22Rv1 (cell line): ENCODE data around the gene DENND6B.

Experiments used
- H3K27ac ChIP-seq: fragments of 450-650 bp; 2 replicates; pipeline ENCODE4 v1.5.1; 2017
- ZFX ChIP-seq: fragments of 450-650 bp; IDR thresholded peaks from 2 replicates; pipeline ENCODE4 v1.6.1; 2017; ENCODE audit warnings: antibody characterized with exemption, borderline replicate concordance
- TF ChIP-seq, protein P1 (sequence below): fragments of 450-650 bp; IDR thresholded peaks from 2 replicates; pipeline ENCODE4 v1.5.1; 2017; ENCODE audit warnings: mild to moderate bottlenecking

The DENND6B gene

DNA sequence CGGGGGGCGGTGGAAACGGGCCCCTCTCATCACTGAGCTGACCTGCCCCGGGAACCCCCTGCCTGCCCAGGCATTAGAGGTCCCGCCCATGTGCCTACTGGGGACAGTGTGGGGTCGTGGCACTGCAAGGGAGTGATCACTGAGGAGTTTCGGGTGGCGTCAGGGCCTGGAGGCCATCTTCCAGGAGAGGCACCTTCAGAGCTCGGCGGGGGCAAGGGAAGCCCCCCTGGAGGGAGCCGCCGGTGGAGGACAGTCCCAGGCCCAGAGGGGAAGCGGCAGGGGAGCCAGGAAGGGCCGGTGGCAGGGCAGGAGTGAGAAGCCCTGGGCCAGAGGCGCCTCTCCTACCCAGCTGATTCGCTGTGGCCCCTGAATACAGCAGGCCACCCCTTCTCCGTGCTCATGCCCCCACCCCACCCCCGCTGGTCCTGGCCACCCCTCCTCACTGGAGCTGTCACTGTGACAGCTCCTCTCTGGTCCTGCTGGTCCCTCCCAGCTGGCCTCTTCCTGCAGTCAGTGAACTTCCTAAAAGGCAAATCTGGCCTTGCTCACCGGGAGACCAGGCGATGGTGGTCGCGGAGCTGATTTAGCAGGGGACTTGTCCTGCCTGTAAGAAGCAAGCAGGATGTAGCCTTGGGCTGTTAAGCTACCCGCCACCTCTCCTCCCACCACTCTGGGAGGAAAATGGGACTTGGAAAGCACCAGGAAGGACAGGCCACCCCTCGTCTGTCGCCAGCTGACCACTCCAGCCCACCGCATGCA lies 54.6 kb downstream of the DENND6B start:
- peak overlapping the region; percentile 97 for H3K27ac ChIP-seq
- TF ChIP-seq, protein P1, sequence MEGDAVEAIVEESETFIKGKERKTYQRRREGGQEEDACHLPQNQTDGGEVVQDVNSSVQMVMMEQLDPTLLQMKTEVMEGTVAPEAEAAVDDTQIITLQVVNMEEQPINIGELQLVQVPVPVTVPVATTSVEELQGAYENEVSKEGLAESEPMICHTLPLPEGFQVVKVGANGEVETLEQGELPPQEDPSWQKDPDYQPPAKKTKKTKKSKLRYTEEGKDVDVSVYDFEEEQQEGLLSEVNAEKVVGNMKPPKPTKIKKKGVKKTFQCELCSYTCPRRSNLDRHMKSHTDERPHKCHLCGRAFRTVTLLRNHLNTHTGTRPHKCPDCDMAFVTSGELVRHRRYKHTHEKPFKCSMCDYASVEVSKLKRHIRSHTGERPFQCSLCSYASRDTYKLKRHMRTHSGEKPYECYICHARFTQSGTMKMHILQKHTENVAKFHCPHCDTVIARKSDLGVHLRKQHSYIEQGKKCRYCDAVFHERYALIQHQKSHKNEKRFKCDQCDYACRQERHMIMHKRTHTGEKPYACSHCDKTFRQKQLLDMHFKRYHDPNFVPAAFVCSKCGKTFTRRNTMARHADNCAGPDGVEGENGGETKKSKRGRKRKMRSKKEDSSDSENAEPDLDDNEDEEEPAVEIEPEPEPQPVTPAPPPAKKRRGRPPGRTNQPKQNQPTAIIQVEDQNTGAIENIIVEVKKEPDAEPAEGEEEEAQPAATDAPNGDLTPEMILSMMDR: no peak
- TF ChIP-seq ZFX: no peak

DNA sequence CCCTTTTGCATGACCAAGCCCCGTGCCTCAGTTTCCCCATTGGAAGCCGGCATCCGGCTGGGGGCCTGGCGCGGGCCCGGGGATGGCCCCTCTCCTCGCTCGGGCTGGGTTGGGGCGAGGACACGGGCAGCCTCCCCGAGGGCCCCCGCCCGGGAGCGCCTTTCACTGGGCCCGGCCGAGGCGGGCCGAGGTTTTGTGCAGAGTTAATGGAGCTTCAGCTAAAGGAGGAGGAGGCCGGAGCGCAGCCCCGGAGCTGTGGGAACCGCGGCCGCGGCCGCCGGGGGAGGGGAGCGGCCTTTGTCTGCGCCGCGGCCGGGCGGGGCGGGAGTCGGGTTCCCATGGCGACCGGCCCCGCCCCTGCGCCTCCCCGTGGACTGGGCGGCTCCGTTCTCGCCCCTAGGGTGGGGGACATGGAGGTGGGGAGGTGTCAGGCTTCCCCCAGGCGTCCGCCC lies 55.3 kb downstream of the DENND6B start:
- TF ChIP-seq, protein P1: peak; percentile 28
- TF ChIP-seq ZFX: no peak
- H3K27ac ChIP-seq: peak overlapping the region; percentile 97

DNA sequence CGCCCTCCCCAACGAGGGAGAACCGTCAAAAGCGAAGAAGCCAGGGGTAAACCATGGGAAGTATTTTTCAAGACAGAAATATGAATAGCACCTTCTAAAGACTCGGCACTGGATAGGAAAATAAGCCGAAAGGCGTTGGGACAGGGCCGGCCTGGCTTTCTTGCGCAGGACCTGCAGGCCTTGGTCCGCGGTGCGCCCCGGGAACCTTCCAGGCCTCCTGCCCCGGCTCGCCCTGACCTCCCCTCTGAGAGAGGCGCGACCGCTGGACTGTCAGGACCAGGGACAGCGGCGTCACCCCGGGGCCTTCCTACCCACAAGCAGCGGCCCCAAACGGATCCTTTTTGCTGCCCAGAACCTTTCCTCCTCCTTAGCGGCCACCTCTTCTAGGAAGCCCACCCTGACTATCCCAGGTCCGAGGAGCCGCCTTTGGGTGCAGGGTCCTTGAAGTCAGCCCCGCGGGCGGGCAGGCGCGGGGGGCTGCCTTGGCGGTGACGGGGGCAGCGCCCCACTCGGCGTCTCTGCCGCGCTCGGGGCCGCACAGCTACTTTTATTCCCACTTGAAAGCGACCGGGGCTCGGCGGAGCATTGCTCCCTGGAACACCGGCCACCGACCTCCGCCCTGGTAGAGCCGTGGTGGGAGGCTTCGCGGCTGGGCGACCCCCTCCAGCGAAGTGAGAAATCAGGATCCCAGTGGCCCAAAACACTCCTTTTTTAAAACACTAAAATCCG lies 56.0 kb downstream of the DENND6B start:
- TF ChIP-seq ZFX: no peak
- TF ChIP-seq, protein P1: no peak
- H3K27ac ChIP-seq: peak overlapping the region; percentile 97

DNA sequence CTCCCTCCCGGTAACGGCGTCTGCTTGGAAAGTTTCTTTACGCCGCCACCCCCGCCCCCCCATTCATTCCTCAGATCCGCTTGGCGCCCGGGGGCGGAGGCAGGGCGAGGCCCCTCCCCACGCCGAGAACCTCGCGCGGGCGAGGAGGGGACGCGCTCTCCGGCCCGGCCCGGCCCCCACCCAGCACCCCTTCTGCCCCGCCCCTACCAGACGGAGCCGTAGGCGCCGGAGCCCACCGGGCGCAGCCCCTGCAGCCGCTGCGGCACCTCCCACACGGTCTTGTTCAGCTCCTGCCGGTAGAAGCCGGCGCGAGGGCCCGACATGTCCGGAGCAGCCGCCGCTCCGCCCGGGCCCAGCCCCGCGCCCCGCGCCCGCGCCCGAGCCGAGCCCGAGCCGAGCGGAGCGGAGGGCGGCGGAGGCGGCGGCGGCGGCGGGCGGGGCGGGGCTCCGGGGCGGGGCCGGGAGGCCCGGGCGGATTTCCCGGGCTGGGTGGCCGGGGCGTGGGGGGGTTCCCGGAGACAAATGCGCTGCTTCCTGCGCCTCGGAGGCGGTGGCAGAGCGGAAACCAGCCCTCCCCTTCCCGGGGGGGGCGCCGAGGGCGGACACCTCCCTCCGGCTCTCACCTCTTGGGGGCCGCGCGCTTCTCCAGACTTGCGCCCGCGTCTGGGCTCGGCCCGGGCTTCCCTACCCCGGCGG lies 56.7 kb downstream of the DENND6B start, which contains the start of gene MAPK11:
MAPK11 (minus strand) TSS at position 411 of the 696 bp plus-strand sequence; CDS start at position 323, 88 bp downstream.
- peak within 1 kb of the TSS; percentile 97 for H3K27ac ChIP-seq
- TF ChIP-seq ZFX: no peak
- TF ChIP-seq, protein P1: no peak

DNA sequence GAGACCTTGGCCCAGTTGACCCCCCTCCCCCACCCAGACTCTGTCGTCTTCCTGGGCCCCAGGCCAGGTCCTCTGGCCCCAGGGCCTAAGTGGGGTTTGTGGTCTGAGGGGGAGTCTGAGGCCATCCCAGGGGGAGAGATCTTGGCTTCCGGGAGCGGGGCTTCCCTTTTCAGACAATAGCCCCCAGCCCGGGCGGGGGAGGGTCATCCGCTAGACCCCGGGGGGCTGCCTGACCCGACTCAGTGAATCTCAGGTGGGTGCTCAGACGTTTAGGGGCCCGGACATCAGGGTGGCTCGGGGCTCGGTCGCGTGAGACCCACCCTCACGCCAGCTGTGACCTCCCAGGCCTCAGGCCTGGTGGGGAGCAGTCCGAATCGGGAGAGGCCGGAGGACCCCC lies 57.2 kb downstream of the DENND6B start:
- peak overlapping the region; percentile 97 for H3K27ac ChIP-seq
- no peak for TF ChIP-seq ZFX
- TF ChIP-seq, protein P1: no peak

DNA sequence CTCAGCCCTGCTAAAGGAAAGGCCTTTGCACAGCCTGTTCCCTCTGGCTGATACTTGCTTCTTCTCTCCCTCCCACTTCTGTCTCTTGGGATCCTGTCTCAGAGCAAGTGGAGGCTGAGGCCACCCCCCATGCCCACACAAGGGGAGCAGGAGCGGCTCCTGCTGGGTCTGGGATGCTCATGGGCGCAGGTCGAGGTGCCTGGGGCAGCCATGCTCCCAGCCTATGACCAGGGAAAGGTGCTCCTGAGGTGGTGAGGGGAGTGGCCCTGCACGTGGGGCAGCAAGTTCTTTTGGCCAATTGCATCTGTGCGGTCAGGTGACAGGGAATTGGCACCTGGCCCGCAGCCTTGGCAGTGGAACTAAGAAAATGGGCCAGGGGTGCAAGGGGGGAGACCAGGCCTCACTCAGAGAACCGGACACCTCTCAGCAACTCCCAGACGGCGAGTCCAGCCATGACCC lies 58.1 kb downstream of the DENND6B start:
- TF ChIP-seq, protein P1: no peak
- no peak for TF ChIP-seq ZFX
- H3K27ac ChIP-seq: peak overlapping the region; percentile 97
